ENCODE data around the gene CFAP299.

GRCh38 chr4:80360900-80361299 lies 25.4 kb downstream of the CFAP299 start:
- TF ChIP-seq FOS (IDR thresholded peaks at IDR 0.05; ENCODE audit: borderline replicate concordance, insufficient read depth, low read length), result no peak
- TF ChIP-seq POLR2A (IDR thresholded peaks at IDR 0.05; ENCODE audit: low read depth, low read length), result no peak
- no peak for TF ChIP-seq CTCF (IDR thresholded peaks at IDR 0.05; ENCODE audit: extremely low read depth in 1 of 2, insufficient read depth in 1 of 2, low read depth in 1 of 2, low read length in 2 of 2)
- no peak for TF ChIP-seq POLR2AphosphoS5 (IDR thresholded peaks at IDR 0.05; ENCODE audit: insufficient read depth, low read depth, low read length)
- TF ChIP-seq EZH2 (IDR thresholded peaks at IDR 0.05; ENCODE audit: borderline replicate concordance, low read depth, low read length, severe bottlenecking), result no peak
- TF ChIP-seq JUN (IDR thresholded peaks at IDR 0.05; ENCODE audit: borderline replicate concordance, insufficient read depth, insufficient read length, low read depth), result no peak
- TF ChIP-seq MAX (IDR thresholded peaks at IDR 0.05; ENCODE audit: insufficient read depth, insufficient read length), result no peak

All from endothelial cell of umbilical vein (primary cell).